Common myeloid progenitor, CD34-positive (primary cell): ENCODE data around the gene CD52. TPM values are rescaled to one million over a fixed set of nuclear protein-coding genes. Genes with fewer than 3 reads are reported as not detected.
A peak's percentile ranks its signal among the peaks of the same experiment; 100 is the strongest.

Experiments
- CTCF ChIA-PET: fragments of 350-600 bp; sonication (Branson Sonifier 250); formaldehyde crosslinking; loops from one replicate; lab custom pipeline; 2021; ENCODE audit warnings: antibody characterized with exemption; lab: Charles Lee
- POLR2A ChIA-PET: fragments of 350-600 bp; sonication (Branson Sonifier 250); formaldehyde crosslinking; loops from one replicate; lab custom pipeline; 2021; ENCODE audit warnings: antibody characterized with exemption; lab: Charles Lee
- DNase-seq, 3 donors: peaks; one replicate each; pipeline versions ENCODE4 v3.0.0 to v3.0.0-alpha.2; 2013
- H3K27ac ChIP-seq, 2 experiments: 1 replicate in 1 of 2; 2 replicates in 1 of 2; pipeline ENCODE4 v1.7.0; 2013; ENCODE audit warnings: inconsistent platforms in 2 of 2, low read length in 2 of 2, mild to moderate bottlenecking in 2 of 2, low read depth in 1 of 2, moderate library complexity in 1 of 2; ENCODE audit not compliant: severe bottlenecking in 2 of 2, insufficient read depth in 1 of 2, poor library complexity in 1 of 2
- H3K27me3 ChIP-seq, 5 experiments: replicated peaks in 2 of 5; 1 replicate in 3 of 5; 2 replicates in 2 of 5; pipeline versions ENCODE4 v1.6.1 to v1.7.0; 2013; ENCODE audit warnings: low read length in 4 of 5, mild to moderate bottlenecking in 2 of 5, moderate library complexity in 2 of 5, inconsistent platforms in 1 of 5; ENCODE audit not compliant: insufficient read depth in 5 of 5, control insufficient read depth in 4 of 5
- H3K36me3 ChIP-seq, 4 experiments: 1 replicate in 2 of 4; 2 replicates in 2 of 4; pipeline versions ENCODE4 v1.6.1 to v1.7.0; 2013; ENCODE audit warnings: low read length in 3 of 4, control low read depth in 1 of 4, mild to moderate bottlenecking in 1 of 4; ENCODE audit not compliant: control insufficient read depth in 4 of 4, insufficient read depth in 4 of 4
- H3K4me1 ChIP-seq, 4 experiments: 1 replicate in 3 of 4; 2 replicates in 1 of 4; pipeline versions ENCODE4 v1.6.1 to v1.7.1; 2013; ENCODE audit warnings: low read length in 3 of 4, mild to moderate bottlenecking in 3 of 4, control low read depth in 1 of 4, inconsistent platforms in 1 of 4, moderate library complexity in 1 of 4; ENCODE audit not compliant: control insufficient read depth in 4 of 4, insufficient read depth in 4 of 4; ENCODE audit errors: control extremely low read depth in 1 of 4
- H3K4me3 ChIP-seq, 7 experiments: 1 replicate in 4 of 7; 2 replicates in 3 of 7; pipeline versions ENCODE4 v1.5.1 to v1.7.0; 2013; ENCODE audit warnings: mild to moderate bottlenecking in 7 of 7, low read length in 6 of 7, moderate library complexity in 6 of 7, inconsistent platforms in 2 of 7, low read depth in 2 of 7, control low read depth in 1 of 7; ENCODE audit not compliant: insufficient read depth in 4 of 7, control insufficient read depth in 1 of 7; ENCODE audit errors: extremely low read depth in 1 of 7
- H3K9me3 ChIP-seq, 5 experiments: 1 replicate in 4 of 5; 2 replicates in 1 of 5; pipeline versions ENCODE4 v1.6.1 to v1.7.1; 2013; ENCODE audit warnings: low read length in 4 of 5, mild to moderate bottlenecking in 2 of 5, inconsistent platforms in 1 of 5, low read depth in 1 of 5, moderate library complexity in 1 of 5; ENCODE audit not compliant: control insufficient read depth in 4 of 5, insufficient read depth in 2 of 5; ENCODE audit errors: control extremely low read depth in 1 of 5
- WGBS: methylation state at CpG from one replicate; pipeline ENCODE4 v1.1.5; 2013; ENCODE audit not compliant: insufficient coverage; 5-methylcytosine and 5-hydroxymethylcytosine counted together
- polyA plus RNA-seq: library from polyadenylated mRNA; unstranded; fragments of 120-200 nt; gene quantifications from one replicate; pipeline ENCODE4 v1.2.1, GENCODE V29; 2013

The CD52 gene
- 813 TPM for polyA plus RNA-seq

GRCh38 chr1:26317612-26318337 is at the start of gene CD52:
Gene CD52 (plus strand): TSS chr1:26317958. CDS start chr1:26318018, 60 bp downstream.
- ChIA-PET POLR2A (interaction anchor here (1.0 to 3.6 kb wide), 4 partner anchors 29 to 42 kb away, joined by 5 to 28 read pairs (median 10); no protein-coding TSS in a partner anchor), CTCF (interaction anchor here (0.8 to 8.5 kb wide), 11 partner anchors 9 to 148 kb away, joined by 3 to 161 read pairs (median 6); partner anchors contain the start of genes CATSPER4, SH3BGRL3, UBXN11 and ZNF593)
- H3K9me3 ChIP-seq, result no peaks in the 10 kb centered on the region
- no peaks in the 10 kb centered on the region for H3K27me3 ChIP-seq
- peak; percentile 38 to 88 (median 86) for DNase-seq
- peaks cover 13 to 78% (median 67%) of the 10 kb centered on the region in 4 experiments for H3K4me1 ChIP-seq
- H3K27ac ChIP-seq, result peak within 1 kb of the TSS; percentile 69 to 86
- WGBS, result 7% methylated on average over 9 of the region's 12 CpGs
- H3K36me3 ChIP-seq, result peaks cover 0 to 21% (median 8%) of the 10 kb centered on the region in 4 experiments
- peak within 1 kb of the TSS; percentile 49 to 79 (median 70) for H3K4me3 ChIP-seq

- ChIA-PET CTCF (interaction anchor here (0.7 to 1.2 kb wide), 2 partner anchors 8 to 55 kb away, joined by 3 to 4 read pairs; no protein-coding TSS in a partner anchor), POLR2A (no interaction called here)
- Histone ChIP-seq H3K4me3 (no peak overlapping the region), H3K27me3 (no peaks in the 10 kb centered on the region), H3K9me3 (peaks cover 3 to 17% (median 15%) of the 10 kb centered on the region in 5 experiments), H3K36me3 (peaks cover 32 to 79% (median 61%) of the 10 kb centered on the region in 4 experiments), H3K27ac (no peak overlapping the region), H3K4me1 (no peaks in the 10 kb centered on the region)
- no peak for DNase-seq
- WGBS, result 98% methylated on average over 9 of the region's 9 CpGs
Measured at GRCh38 chr1:26268290-26269197, 49.2 kb upstream of the CD52 start.

GRCh38 chr1:26269198-26269550 is 48.6 kb upstream of the CD52 start:
- H3K9me3 ChIP-seq, result peaks cover 3 to 17% (median 15%) of the 10 kb centered on the region in 5 experiments
- no peak for DNase-seq
- ChIA-PET POLR2A (no interaction called here), CTCF (interaction anchor here (0.7 kb wide), 1 partner anchor 54 kb away, joined by 4 read pairs; no protein-coding TSS in a partner anchor)
- H3K27ac ChIP-seq, result no peak overlapping the region
- no peaks in the 10 kb centered on the region for H3K27me3 ChIP-seq
- H3K4me3 ChIP-seq, result no peak overlapping the region
- WGBS, result 97% methylated on average over 3 of the region's 4 CpGs
- H3K36me3 ChIP-seq, result peaks cover 32 to 79% (median 58%) of the 10 kb centered on the region in 4 experiments
- peaks cover 0 to 3% (median under 1%) of the 10 kb centered on the region in 4 experiments for H3K4me1 ChIP-seq

- Histone ChIP-seq H3K4me1 (peaks cover 31 to 60% (median 57%) of the 10 kb centered on the region in 4 experiments), H3K9me3 (no peaks in the 10 kb centered on the region), H3K27ac (peak overlapping the region; percentile 67 to 93), H3K27me3 (no peaks in the 10 kb centered on the region), H3K4me3 (no peak overlapping the region), H3K36me3 (peaks cover 19 to 64% (median 30%) of the 10 kb centered on the region in 4 experiments)
- WGBS, result 25% methylated on average over 4 of the region's 11 CpGs
- ChIA-PET POLR2A (interaction anchor here (0.6 to 4.1 kb wide), 6 partner anchors 10 to 47 kb away, joined by 3 to 26 read pairs (median 6); partner anchors contain the start of genes CD52 and CEP85), CTCF (interaction anchor here (0.5 to 9.2 kb wide), 23 partner anchors 10 to 142 kb away, joined by 3 to 152 read pairs (median 4); partner anchors contain the start of genes CD52 and CEP85)
- peak in 2 of 3 donors; percentile 65 to 66 for DNase-seq
Measured at GRCh38 chr1:26274801-26275425, 42.8 kb upstream of the CD52 start.

- Histone ChIP-seq H3K27me3 (no peaks in the 10 kb centered on the region), H3K27ac (peak overlapping the region; percentile 67 to 93), H3K9me3 (no peaks in the 10 kb centered on the region), H3K4me3 (peak overlapping the region in 1 of 7 experiments; percentile 44), H3K36me3 (peaks cover 10 to 56% (median 21%) of the 10 kb centered on the region in 4 experiments), H3K4me1 (peaks cover 31 to 69% (median 65%) of the 10 kb centered on the region in 4 experiments)
- DNase-seq, result peak; percentile 93 to 98 (median 97)
- ChIA-PET POLR2A (interaction anchor here (0.6 to 4.1 kb wide), 7 partner anchors 9 to 977 kb away, joined by 3 to 26 read pairs (median 5); partner anchors contain the start of genes CD52 and CEP85), CTCF (interaction anchor here (0.6 to 9.2 kb wide), 28 partner anchors 11 to 142 kb away, joined by 3 to 152 read pairs (median 4); partner anchors contain the start of genes CD52 and CNKSR1)
- WGBS, result no CpG with 5 or more reads among the region's 3 CpGs
Measured at GRCh38 chr1:26275580-26276431, 42.0 kb upstream of the CD52 start.
